Inferior parietal cortex (tissue), 1 donor: ENCODE results near the gene FOXA3.
"Not testable (repeated sequence)": the region's sequence is repeated elsewhere in the genome, so short reads cannot be mapped to it uniquely, and the experiment has no call there.

Source experiments
- DNase-seq: peaks from one replicate; pipeline ENCODE4 v3.0.0-alpha.2; 2016; ENCODE audit errors: extremely low spot score

Gene FOXA3

DNA sequence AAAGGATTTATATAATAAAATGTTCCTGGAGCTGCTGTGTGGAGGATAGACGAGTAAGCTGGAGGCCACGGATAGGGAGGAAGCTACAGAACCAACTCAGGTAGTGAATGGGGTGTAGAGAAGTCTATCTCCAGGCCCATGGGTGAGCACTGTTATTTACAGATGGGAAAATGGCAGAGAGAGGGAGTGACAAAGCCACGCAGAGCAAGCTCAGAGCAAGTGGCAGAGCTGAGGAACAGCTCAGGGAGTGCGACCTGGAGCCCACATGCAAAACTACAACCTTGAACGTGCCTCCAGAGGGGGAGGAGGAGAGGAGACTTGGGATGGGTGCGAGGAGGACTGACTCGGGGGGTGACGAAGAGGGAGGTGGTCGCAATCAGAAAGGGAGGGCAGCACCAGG lies 35.6 kb upstream of the FOXA3 start:
- DNase-seq = no peak

GRCh38 chr19:45828945-45829344 lies 35.2 kb upstream of the FOXA3 start:
- DNase-seq = no peak

DNA sequence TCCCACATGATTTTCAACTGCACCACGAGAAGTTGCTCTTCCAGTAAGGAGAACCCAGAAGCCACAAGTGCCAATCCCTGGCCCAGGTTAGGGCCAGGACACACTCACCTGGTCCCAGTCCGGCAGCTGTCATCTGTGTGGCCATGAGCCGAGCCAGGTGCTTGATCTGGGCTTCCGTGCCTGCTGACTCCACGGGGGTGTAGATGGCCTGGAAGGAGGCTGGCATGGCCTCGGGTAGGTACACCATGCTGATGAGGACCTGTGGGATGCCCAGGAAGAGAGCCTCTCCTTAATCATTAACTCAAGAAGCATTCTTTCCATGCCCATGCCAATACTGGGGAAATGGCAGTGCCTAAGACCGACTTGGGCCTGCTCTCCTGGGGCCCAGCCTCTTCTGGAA lies 29.2 kb upstream of the FOXA3 start:
- no peak for DNase-seq

DNA sequence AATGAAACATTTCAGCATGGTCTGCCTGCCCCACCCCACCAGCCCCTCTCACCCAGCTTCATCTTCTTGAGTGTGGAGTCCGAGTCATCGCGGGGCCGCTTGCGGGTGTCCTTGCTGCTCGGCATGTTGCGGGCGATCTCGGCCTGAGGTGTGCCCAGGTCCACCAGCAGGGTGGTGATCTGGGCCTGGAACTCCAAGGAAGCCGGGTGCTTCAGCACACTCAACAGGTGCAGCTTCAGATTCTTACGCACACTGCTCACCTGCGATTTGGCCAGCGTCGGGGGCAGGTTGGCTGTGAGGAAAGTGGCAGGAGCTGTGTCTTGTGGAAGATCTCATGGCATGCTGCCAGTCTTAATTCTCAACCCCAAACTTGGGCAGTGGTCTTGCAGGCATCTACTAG lies 21.9 kb upstream of the FOXA3 start:
- no peak for DNase-seq

GRCh38 chr19:45847663-45848062 lies 16.5 kb upstream of the FOXA3 start:
- DNase-seq = no peak

- no peak for DNase-seq
Observed at GRCh38 chr19:45848922-45849321, 15.2 kb upstream of the FOXA3 start.

- no peak for DNase-seq
Observed at GRCh38 chr19:45852145-45852750, 11.9 kb upstream of the FOXA3 start.

DNA sequence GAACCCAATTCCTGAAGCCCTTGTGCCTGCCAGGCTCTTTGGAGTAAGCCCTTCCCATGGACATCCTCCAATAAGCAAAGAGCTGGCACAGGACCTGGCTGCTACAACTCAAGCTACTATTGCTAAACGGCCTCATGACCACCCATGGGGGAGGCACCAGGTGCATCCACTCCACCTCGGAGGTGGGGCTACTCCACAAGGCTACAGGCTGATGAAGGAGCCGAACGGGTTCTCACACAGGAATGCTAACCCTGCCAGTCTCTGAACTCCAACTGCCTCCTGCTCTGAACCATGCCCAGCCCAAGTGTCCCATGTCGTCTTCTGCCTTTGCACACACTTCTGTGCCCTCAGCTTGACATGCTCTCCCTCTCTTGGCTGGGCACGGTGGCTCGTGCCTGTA lies 11.1 kb upstream of the FOXA3 start:
- DNase-seq = no peak

- DNase-seq = no peak
Observed at GRCh38 chr19:45854167-45854778, 9.9 kb upstream of the FOXA3 start.

DNA sequence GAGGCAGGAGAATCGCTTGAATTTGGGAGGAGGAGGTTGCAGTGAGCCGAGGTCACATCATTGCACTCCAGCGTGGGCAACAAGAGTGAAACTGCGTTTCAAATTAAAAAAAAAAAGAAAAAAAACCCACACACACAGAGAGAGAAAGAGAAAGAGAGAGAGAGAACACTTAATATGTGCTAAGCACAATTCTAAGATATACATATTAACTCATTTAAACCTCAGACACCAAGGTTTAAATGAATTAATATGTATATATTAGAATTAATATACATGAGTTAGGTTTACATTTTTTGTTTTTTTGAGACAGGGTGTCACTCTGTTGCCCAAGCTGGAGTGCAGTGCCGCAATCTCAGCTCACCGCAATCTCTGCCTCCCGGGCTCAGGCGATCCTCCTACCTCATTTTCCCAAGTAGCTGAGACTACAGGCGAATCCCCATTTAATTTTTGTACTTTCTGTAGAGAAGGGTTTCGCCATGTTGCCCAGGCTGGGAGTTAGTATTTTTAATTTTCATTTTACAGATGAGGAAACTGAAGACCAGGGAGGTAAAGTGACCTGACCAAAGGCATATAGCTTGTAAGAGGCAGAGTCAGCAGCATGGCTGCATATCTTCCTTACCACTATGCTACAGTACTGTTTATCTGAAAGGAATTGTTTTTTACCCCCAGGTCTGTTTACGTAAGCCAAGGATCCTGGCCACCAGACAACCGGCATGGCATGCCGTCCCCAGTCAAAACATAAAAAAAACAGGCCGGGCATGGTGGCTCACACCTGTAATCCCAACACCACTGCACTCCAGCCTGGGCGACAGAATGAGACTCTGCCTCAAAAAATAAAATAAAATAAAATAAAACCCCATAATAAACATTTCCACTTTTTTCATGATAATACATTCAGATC lies 3.5 kb upstream of the FOXA3 start:
- DNase-seq = no peak

GRCh38 chr19:45862271-45862563 lies 1.9 kb upstream of the FOXA3 start:
- DNase-seq = no peak

DNA sequence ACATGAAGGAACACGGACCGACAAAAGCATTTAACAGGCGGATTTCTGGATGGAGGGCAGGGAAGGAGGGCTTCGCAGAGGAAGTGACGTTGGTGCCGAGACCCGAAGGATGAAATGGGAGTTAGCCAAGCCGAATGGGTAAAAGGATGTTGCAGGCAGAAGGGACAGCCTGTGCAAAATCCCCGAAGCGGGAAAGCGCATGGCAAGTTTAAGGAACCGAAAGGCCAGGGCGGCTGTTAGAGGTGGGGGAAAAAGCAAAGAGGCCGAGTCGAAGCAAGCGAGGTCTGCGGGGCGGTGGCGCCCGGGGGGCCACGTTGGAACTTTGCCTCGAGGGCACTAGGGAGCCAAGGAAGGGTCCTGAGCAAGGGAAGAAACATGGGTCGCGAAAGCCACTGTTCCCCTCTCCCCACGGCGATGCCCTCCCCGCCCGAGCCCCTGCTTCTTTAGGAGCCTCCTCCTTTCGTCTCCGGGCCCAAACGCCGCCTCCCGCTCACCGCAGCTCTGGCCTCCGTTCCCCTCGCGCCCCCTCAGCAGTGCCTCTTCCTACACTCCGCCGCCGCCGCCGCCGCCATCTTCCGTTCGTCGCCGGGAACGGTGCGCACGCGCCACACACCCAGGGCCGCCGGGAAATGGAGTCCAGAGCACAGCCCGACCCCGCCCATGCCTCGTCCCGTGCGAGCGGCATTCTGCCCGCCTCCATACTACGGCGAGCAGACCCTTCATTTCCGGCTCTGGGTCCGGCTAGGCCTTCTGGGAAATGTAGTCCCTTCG lies 1.4 kb upstream of the FOXA3 start, which contains the start of gene SYMPK:
SYMPK (minus strand) TSS at position 584 of the 771 bp plus-strand sequence. CDS start 8,652 bp downstream, outside the sequence.
- peak; percentile 99 for DNase-seq

- no peak for DNase-seq
Observed at GRCh38 chr19:45863335-45863839, 739 bp upstream of the FOXA3 start.

GRCh38 chr19:45864629-45865082 lies 530 bp downstream of the FOXA3 start:
- no peak for DNase-seq

DNA sequence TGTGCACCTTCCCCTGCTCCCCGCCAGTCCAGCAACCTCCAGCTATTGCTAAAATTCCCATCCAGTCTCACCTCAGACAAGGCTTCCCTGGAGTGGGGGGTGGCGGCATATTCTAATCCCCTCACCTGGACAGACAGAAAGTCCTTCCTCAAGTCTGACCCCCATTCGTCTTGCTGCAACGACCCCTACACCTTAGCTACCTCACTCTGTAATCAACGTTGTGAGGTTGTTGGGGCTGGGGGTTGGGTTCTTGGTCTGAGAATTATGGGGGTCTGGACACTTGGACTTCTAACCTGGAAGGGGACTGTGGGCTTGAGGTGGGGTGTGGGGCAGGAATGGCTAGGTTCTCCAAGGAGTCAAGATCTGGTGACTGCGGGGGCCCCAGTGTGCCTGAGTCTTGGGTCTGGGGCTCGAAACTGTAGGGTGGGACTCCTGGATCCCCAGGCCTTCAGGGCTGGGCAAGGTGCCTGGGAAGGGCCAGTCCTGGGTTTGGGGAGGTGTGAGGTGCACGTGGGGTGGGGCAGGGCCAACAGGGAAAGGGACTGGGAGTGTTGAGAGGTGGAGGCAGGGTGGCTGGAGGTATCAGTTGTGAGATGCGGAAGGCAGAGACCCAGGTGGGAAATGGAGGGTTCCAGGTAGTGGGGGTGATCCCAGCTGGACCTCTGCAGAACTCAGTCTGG lies 1.3 kb downstream of the FOXA3 start:
- DNase-seq = no peak

- no peak for DNase-seq
Observed at GRCh38 chr19:45866400-45867176, 2.5 kb downstream of the FOXA3 start.

GRCh38 chr19:45867241-45867640 lies 3.1 kb downstream of the FOXA3 start:
- DNase-seq = not testable (repeated sequence)

- DNase-seq = no peak
Observed at GRCh38 chr19:45870798-45871197, 6.7 kb downstream of the FOXA3 start.

- no peak for DNase-seq
Observed at GRCh38 chr19:45872095-45872919, 8.2 kb downstream of the FOXA3 start.
